Measurements from ENCODE around the gene ZNF662. TPM values are rescaled to one million over a fixed set of nuclear protein-coding genes. Genes with fewer than 3 reads are reported as not detected.
A peak's percentile ranks its signal among the peaks of the same experiment; 100 is the strongest.

ZNF662 gene
- total RNA-seq, 2 donors from 2014 or later, result 1.7 to 2.7 TPM

- H3K36me3 ChIP-seq, result no peaks in the 10 kb centered on the region
- TF ChIP-seq, protein P1, sequence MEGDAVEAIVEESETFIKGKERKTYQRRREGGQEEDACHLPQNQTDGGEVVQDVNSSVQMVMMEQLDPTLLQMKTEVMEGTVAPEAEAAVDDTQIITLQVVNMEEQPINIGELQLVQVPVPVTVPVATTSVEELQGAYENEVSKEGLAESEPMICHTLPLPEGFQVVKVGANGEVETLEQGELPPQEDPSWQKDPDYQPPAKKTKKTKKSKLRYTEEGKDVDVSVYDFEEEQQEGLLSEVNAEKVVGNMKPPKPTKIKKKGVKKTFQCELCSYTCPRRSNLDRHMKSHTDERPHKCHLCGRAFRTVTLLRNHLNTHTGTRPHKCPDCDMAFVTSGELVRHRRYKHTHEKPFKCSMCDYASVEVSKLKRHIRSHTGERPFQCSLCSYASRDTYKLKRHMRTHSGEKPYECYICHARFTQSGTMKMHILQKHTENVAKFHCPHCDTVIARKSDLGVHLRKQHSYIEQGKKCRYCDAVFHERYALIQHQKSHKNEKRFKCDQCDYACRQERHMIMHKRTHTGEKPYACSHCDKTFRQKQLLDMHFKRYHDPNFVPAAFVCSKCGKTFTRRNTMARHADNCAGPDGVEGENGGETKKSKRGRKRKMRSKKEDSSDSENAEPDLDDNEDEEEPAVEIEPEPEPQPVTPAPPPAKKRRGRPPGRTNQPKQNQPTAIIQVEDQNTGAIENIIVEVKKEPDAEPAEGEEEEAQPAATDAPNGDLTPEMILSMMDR (IDR thresholded peaks at IDR 0.05), result no peak
- H3K27ac ChIP-seq, result no peak within 1 kb of the TSS
- H3K27me3 ChIP-seq, result no peaks in the 10 kb centered on the region
- H3K4me3 ChIP-seq, result no peak within 1 kb of the TSS
- no peak for DNase-seq (ENCODE audit: low spot score)
- no peaks in the 10 kb centered on the region for H3K9me3 ChIP-seq
- peaks cover 0 to 22% of the 10 kb centered on the region in 2 donors for H3K4me1 ChIP-seq
Observed at GRCh38 chr3:42875325-42876151, 30.4 kb upstream of the ZNF662 start, which contains the start of gene CYP8B1. Gene CYP8B1 (minus strand): TSS chr3:42875879. CDS start chr3:42875816, 63 bp downstream.

- H3K9me3 ChIP-seq, result no peaks in the 10 kb centered on the region
- DNase-seq (ENCODE audit: low spot score), result no peak
- no peaks in the 10 kb centered on the region for H3K36me3 ChIP-seq
- H3K4me1 ChIP-seq, result peaks cover 0 to 25% of the 10 kb centered on the region in 2 donors
- TF ChIP-seq, protein P1 (IDR thresholded peaks at IDR 0.05), result no peak
- no peak overlapping the region for H3K4me3 ChIP-seq
- H3K27me3 ChIP-seq, result no peaks in the 10 kb centered on the region
- H3K27ac ChIP-seq, result no peak overlapping the region
Observed at GRCh38 chr3:42876401-42876800, 29.5 kb upstream of the ZNF662 start.

DNA sequence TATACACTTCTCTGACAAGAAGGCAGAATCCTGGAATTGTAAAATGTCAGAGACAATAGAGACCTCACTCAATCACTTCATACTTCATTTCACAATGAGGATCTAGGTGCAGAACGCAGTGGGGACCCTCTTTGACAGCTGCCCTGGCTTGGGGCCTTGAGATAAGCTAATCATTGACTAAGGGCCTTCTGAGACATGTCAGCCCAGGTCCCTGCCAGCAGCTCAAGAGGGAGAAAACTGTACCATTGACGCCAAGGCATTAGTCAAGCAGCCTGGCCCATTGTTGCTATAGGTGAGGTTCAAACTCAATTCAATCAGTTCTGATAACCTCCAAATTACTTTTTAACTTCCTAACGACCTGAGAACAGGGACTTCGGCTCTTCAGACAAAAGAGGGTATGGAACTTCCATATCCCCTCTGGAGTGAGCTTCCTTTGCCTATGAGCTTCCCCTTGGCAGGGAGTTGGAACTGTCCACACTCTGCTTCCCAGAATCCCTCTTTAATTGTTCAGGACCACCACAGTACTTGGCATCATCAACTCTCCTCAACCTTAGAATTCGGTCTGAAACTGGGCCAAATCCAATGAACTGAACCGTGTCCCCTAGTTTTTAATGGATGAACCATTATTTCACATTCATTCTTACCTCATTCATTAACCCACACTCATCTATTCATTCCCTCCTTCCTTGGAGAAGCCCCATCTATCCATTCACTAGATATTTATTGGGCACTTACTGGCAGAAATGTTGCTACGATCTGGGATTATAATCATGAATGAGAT, 28.8 kb upstream of the ZNF662 start:
- TF ChIP-seq, protein P1 (IDR thresholded peaks at IDR 0.05), result no peak
- Histone ChIP-seq H3K27me3 (no peaks in the 10 kb centered on the region), H3K36me3 (no peaks in the 10 kb centered on the region), H3K9me3 (no peaks in the 10 kb centered on the region), H3K27ac (no peak overlapping the region), H3K4me3 (no peak overlapping the region), H3K4me1 (peaks cover 0 to 20% of the 10 kb centered on the region in 2 donors)
- no peak for DNase-seq (ENCODE audit: low spot score)

- H3K4me3 ChIP-seq, result no peak overlapping the region
- H3K27me3 ChIP-seq, result no peaks in the 10 kb centered on the region
- TF ChIP-seq, protein P1 (IDR thresholded peaks at IDR 0.05), result no peak
- H3K27ac ChIP-seq, result no peak overlapping the region
- no peaks in the 10 kb centered on the region for H3K9me3 ChIP-seq
- no peaks in the 10 kb centered on the region for H3K36me3 ChIP-seq
- H3K4me1 ChIP-seq, result peaks cover 0 to 12% of the 10 kb centered on the region in 2 donors
- no peak for DNase-seq (ENCODE audit: low spot score)
Observed at GRCh38 chr3:42877881-42878280, 28.1 kb upstream of the ZNF662 start.

- no peak overlapping the region for H3K27ac ChIP-seq
- no peaks in the 10 kb centered on the region for H3K27me3 ChIP-seq
- no peaks in the 10 kb centered on the region for H3K36me3 ChIP-seq
- H3K4me1 ChIP-seq, result peaks cover 0 to 10% of the 10 kb centered on the region in 2 donors
- peak overlapping the region in 1 of 2 donors; percentile 64 for H3K4me3 ChIP-seq
- H3K9me3 ChIP-seq, result no peaks in the 10 kb centered on the region
- DNase-seq (ENCODE audit: low spot score), result no peak
- TF ChIP-seq, protein P1 (IDR thresholded peaks at IDR 0.05), result no peak
Observed at GRCh38 chr3:42880183-42880582, 25.8 kb upstream of the ZNF662 start.

All from right atrium auricular region (tissue), 2 donors.